Cortex of kidney (tissue), 1 donor: ENCODE data around the gene ARHGAP18.

Experiments used
- DNase-seq: peaks from one replicate; lab custom pipeline; 2025; lab: John Stamatoyannopoulos, UW

The ARHGAP18 gene

DNA sequence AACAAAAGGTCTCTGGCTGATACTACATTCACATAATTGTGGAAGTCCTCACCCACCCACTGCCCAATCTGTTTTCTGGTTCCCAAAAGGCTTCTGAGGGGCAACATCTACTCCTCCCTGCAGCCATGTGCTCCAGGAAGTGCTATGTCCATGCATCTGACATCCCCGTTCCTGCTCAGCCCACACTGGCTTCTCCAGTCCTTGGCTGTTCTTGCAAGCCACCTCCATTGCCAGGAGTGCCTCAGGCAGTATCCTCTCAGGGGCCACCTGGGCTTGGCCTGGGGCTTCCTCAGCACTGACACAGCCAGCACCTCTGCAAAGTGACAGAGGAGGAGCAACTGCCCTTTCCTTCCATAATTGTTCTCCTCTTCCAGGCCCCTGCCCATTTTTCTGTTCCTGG is 18.3 kb downstream of the ARHGAP18 start:
- no peak for DNase-seq

DNA sequence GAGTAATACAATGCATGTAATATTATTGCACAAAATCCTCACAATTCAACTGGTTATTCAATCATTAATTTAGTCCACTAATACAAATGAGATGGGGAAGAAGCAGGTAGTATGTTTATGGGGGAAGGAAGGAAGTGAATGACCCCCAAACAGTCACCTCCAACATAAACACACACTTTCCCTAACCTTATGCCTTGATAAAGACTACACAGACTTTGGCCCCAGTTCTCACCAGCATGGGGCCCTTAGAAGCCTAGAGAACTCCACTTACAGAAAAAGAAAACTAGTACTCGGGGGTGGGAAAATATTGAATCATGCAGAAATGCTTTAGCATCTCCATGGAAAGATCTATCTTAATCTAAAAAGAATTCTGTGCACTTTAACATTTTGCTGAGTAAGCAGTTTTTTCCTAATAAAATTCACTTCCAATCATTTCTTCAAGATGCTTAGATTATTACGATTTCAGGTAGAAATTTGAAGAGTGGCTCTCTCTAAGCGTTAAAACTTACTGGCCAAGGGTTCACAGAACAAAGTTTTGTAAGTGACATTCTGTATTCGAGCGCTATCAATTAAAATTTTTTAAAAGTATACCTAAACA is 18.8 kb downstream of the ARHGAP18 start:
- no peak for DNase-seq

DNA sequence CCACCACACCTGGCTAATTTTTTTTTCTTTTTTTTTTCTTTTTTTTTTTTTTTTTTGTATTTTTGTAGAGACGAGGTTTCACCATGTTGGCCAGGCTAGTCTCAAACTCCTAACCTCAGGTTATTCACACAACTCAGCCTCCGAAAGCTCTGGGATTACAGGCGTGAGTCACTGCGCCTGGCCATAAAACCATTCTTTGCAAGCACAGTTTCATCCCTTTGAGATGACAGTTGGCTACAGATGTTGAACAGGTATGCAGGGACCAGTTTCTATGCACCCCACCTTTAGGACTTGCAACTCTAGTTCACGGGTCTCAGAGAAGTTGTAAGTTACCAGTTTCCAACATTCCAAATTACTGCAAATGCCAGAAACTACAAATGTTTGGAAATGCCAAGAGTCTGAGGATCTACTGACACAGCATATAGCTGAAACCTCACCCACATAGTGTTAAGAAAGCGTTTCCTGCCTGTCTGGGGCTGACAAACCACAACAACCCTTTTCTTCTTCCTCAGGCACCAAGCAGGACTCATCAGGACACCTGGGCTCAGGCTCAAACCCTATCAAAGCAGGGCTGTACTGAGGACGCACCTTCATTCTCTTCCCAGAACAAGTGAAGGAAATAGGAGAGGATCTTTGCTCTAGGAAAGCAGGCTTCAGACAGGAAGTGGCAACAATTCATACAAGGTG is 22.9 kb downstream of the ARHGAP18 start:
- DNase-seq: no peak

DNA sequence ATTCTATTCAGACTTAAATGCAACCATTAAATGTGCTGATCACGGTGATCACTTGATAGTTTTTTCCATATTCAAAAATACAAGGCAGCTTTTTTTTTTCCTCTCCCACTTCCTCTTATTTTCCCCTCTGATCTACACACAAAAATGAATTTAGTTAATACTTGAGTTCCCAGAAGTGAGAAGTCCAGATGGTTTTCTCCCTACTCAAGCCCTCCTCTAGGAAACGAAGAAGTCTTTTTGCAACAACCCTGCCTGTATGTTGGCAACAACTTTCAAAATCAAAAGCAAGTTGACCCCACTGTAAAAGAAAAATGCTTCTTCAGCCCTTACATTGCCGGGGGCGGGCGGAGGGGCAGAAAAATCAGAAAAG is 24.3 kb downstream of the ARHGAP18 start:
- no peak for DNase-seq

DNA sequence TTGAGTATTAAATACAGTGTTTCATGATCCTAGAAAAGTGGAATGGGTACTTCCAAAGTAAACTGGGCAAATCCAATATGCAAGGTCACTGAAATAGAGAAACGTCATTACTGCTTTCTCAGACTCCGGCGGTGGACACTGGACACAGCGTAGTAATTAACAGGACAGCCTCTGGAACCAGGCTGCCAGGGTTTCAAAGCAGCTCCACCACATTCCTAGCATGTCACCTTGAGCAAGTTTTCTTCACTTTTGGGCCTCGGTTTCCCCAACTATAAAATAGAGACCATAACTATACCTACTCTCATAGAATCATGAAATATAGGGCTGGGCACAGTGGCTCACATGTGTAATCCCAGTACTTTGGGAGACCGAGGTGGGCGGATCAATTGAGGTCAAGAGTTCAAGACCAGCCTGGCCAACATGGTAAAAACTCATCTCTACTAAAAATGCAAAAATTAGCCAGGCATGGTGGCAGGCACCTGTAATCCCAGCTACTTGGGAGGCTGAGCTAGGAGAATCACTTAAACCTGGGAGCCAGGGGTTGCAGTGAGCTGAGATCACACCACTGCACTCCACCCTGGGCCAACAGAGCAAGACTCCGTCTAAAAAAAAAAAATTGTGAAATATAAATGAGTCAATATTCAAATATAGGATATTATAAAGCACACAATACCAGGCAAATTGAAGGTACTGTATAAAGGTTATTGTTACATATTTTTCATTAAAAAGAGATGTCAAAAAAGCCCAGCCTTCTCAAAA is 24.9 kb downstream of the ARHGAP18 start:
- DNase-seq: no peak

DNA sequence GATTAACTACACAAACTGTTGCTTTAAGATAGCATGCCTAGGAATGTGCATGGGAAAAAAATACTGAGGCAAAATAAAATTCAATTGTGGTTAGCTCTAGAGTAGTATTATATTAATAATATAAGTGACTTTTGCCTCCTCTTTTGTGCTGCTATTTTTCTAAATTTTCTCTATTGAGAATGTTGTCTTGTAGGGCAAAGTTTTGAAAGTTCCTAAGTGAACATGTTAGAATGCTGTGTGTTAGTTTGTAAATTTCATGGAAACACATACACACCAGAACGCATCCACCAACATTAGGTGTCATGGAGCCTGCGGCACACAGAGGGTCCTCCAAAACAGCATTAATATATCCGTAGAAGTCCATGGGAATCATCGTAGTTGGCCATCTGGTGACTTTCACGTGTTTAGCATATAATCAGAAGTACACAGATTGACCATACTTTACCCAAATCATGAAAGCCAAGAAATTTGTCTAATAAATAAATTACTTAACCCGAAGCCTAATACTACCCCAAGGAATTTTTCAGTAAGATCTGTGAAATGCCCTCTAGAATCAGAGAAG is 25.6 kb downstream of the ARHGAP18 start:
- DNase-seq: no peak

DNA sequence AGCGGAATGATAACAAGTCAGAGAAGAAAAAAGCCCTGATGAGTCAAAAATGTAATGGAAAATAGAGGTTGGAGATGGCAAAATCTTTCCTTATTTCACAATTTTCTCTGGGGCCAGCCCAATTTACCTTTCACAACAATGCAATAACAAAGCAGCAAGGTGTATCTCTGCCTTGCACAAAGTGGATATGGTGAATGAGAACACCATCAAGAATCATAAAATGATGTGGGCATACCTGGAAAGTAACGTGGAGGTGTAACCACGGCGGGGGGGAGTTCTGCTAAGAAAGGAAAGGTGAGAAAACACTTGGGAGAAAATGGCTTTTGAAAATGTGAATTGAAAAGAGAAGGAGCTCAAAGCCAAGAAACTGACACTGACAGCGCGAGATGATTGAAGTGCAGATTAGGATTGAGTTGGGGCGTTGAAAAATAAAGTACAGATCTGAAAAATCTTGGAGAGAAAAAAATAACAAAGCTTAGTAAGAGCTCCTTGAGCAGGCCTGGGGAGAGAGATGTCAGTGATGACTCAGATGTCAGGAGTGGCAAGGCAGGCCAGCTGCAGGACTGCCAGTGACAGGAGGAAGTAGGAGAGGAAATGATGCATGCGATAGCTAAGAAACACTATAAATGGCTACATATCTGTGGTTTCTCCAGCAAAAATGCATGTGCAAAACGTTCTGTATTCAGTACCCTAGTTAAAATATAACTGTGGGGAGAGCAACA is 26.2 kb downstream of the ARHGAP18 start:
- DNase-seq: no peak

DNA sequence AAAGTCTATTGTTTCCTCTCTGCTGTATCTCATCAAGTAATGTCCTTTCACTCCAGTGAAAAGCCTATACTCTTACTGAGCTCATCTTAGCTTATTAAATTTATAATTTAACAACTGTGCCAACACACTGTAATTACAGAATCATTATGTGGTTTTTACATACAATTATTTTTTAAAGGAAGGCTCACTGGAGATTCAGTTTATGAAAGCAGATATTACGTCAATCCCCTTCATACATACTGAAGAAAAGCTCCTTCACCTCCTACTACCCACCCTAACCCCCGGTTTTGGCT is 28.1 kb downstream of the ARHGAP18 start:
- no peak for DNase-seq

DNA sequence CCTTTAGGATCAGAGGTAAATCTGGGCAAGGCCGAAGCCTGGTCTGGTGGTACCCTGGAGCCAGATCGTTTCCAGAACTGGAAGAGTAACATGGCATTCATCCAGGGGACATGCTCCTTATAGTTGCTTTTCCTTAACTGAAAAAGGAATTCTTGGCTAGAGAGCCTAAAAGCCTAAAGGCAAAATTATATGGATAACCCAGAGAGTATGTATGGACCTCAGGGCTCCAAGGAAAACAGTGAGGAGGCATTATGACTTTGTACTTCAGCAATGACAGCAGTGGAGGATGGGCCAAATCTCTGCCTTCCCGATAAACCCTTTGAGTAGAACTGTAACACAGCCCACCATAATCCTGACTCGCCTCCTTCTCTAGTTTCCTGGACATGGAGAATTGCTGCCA is 29.3 kb downstream of the ARHGAP18 start:
- no peak for DNase-seq

DNA sequence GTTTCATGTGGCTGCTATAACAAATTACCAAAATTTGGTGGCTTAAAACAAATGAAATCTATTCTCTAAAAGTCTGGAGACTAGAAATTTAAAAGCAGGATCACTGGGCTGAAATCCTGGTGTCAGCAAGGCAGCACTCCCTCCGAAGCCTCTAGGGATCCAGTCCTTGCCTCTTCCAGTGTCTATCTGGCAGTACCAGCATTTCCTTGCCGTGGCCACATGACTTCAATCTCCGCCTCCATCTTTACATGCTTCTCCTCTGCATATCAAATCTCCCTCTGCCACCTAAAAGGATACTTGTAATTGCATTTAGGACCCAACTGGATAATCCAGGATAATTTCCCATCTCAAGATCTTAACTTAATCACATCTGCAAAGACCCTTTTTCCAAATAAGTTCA is 30.2 kb downstream of the ARHGAP18 start:
- DNase-seq: no peak

DNA sequence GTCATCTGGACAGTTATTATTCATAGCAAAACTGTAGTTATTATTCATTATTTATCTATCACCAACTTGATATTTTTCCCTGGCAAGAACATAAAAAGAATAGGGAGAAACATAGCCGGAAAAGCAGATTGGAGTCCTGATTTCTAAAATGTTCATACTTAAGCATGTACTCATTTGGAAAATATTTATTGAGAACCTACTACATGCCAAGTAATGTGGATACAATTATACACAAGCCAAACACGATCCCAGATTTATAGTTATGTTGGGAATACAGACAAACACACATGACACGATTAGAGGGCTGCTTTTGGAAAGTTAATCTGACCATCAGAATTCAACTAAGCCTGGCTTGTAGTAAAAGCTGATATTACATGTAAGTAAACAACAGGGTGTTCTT is 30.7 kb downstream of the ARHGAP18 start:
- no peak for DNase-seq

DNA sequence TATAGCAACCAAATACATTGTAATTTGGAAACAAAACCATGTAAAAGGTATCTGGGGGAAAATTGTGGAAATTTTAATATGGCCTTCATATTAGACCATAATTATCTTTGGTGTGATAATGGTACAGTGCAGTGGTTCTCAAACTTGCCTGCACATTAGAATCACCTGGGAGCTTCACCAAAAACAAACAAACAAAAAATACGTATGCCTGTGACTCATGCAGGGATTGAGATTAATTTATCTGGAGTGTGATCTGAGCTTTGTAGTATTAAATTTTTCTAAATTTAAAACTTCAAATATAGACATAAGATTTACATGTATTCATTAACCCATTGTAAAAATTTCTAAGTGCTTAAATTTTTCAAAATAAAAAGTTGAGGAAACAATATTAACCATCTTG is 31.5 kb downstream of the ARHGAP18 start:
- DNase-seq: no peak

DNA sequence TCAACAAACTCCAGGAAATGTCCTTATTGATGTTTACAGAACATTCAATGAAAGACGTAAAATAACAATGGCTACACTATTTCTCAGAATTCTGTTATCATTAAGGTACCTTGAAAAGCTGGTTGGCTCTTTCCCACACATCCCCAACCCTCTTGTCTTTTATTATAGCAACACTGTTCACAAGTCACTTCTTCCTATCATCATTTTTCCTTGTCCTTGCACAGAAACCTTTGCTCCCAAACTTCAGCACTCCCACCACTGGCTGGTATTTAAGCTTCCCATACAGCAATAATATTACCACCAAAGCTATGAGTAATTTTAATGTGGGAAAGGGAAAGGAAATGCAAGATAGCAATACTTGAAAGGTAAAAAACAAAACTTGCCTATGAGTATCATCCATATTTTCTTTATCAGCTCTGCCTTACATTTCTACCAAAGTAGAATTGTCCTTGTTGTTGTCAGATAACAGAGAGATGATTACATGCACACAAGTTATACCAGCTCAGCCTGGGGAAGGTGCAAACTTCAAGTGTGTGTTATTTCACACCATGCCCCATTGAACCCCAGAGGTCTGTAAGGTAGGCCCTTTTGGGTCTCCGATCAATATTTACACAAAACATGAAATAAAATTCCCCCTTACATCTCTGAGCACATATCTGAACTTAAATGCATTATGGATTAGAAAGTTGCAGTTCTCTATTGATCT is 32.2 kb downstream of the ARHGAP18 start:
- DNase-seq: no peak

DNA sequence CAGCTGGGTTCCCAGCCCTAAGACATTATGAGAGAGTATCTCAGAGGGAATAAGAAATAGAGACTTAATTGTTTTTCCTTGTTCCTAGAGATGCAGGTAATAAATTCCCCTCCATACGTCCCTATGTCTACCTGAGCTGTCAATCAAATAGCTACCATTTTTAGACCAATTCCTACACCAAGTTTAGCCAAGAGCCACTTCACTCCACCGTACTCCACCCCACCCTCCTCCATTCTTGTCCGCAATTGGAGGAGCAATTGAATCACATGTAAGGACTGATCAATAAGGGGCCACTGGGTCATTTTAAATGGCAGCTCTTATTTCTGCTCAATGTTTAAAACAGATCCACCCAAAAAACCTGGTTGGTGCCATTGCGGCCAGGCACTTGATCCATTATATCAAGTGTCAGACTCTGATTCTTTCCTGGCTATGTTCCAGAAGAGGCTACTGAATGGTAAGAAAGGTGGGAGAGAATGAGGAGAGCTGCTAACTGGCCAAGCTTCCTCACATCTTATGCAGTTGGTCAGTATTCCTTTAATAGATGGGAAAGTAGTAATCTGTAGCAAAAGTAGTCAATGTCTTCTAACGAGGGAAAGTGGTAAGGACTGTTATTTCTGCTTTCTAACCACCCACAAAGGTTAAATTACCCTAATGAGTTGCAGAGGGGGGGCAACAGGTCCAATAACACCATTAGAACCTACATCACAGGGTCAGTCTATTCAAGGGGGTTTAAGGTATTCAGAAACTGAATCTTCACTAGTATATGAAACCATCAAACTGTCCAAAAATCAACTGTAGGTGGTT is 34.1 kb downstream of the ARHGAP18 start:
- no peak for DNase-seq

DNA sequence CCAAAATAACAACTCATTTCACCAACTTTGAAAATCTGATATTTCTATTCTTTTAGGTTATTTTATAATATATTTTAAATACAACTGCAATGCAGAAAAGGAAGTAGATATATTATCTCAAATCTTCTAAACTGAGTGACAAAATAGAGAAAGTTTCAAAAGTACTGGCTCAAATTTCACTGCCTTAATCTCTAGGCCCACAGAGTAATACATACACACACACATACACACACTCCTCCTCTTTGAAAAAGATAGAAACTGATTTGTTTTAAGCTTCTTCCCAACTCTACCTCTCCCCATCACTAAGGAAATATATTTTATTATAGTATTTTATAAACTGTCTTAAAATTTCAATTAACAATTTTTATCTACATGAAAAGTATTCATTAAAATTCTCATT is 36.2 kb downstream of the ARHGAP18 start:
- no peak for DNase-seq

DNA sequence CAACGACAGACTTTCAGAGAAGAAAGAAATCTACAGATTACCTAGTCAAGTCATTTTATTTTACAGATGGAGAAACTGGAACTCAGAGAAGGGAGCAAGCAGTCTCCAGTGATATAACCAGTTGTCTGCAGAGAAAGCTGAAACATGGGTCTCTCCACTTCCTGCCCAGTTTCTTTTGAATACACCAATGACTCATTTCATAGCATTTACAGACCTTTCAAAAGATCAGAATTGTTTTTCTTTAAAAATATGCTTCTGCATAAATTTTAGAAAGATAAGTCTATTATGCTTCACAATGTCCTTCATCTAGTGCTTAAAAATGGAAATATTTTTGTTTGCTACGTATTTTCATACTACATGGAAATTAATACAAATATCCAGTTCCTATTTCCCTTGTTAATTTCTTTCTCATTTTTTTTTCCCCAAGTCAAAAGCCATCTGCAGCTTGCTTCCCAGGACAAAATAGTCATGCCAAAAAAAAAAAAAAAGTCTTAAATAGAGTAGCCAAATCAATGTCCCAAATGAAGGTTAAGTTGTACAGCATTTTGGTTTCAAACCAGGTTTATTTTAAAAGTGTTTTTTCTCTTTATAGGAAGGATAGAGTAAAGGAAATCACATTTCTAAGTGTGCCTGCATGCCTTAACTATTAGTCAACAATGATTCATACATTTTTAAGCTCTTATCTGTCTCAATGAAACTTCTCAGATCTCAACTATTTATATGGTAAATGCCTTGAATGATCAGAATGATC is 36.9 kb downstream of the ARHGAP18 start:
- DNase-seq: no peak

DNA sequence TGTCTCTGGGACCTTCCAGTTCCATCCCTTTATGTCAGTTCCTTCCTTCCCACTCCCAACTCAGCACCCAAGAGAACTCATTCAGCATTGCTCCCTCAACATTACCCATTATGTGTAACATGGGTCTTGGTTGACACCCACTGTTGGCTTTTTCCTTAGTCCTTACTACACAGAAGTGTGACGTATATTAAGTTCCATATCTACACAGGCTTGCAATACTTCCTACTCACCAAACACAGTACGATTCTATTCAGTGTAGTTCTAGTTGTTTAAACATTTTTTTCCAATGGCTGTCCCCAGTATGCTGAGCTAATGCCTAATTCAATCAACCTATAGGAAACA is 37.7 kb downstream of the ARHGAP18 start:
- DNase-seq: no peak

DNA sequence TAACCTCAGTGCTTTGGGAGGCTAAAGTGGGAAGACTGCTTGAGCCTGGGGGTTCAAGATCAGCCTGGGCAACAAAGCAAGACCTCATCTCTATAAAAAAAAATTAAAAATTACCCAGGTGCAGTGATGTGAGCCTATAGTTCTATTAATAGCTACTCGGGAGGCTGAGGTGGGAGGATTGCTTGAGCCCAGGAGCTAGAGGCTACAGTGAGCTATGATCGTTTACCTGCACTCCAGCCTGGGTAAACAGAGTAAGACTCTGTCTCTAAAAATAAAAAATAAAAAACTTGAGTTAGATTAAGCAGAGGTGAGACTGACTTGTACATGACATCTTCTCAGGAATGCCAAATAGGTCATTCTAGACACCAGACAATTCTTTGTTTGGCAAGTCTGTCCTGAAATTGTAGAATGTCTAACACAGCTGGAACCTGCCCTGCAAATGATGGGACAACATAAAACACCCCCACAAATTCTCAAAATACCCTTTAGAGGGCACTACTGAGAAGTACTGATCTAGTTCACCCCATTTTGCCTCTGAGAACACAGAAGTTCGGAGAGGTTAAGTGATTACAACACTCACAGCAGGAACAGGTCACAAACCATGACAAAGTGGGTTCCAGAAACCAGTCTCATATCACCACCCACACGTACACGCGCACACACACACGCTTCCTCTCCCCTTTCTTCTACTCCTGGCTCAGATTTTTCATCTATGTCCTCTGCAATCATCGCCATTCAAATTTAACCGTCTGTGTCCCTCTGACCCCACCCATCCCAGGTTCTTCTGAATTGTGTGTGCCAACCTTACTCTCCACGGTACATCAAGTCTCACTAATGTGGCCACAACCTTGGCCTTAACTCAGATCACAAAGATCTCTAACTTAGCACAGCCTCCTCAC is 38.3 kb downstream of the ARHGAP18 start:
- DNase-seq: no peak

DNA sequence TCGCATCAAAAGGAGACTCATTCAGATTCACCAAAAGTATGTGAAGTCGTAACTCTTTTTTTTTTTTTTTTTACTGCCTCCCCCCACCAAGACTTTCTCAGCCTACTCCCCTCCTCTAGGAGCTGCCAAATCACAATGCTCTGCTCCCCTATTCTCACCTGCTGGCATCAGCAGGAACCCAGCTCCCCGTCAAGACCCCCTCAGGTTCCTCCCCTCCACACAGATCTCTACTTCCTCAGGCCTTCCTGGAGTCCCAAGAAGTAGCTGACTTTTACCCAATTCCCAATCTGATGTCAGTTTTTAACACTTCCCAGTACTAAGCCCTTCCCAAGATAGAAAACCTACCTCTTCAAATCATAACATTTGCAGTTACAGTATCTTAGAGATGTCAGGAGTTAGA is 39.3 kb downstream of the ARHGAP18 start:
- no peak for DNase-seq

DNA sequence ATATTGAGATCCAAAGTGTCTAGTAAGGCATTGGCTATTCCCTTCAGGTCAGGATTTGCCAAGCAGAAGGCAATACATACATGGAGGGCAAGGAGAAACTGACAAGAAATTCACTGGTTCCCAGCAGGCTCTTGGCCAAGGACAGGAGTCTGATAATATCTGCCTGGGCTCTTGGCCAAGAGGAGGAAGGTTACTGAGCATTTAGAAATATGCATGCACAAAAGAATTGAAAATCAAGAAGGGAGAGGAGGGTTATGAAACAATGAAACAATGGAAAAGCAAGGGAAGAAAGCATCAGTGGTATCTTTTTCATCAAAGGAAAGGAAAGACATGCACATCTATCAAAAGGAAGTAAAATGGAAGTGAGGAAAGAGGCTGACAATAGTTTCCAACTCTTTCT is 42.4 kb downstream of the ARHGAP18 start:
- no peak for DNase-seq
